Mesodermal cell (in vitro differentiated cells): Measurements from ENCODE around the gene ADCK1.
"Not testable (repeated sequence)": the region's sequence is repeated elsewhere in the genome, so short reads cannot be mapped to it uniquely, and the experiment has no call there.

ENCODE experiments used
- H3K27ac ChIP-seq: 2 replicates; pipeline ENCODE4 v1.7.0; 2013; ENCODE audit warnings: mild to moderate bottlenecking, low read depth, low read length, moderate library complexity; ENCODE audit not compliant: severe bottlenecking
- H3K36me3 ChIP-seq: 2 replicates; pipeline ENCODE4 v1.7.1; 2013; ENCODE audit warnings: mild to moderate bottlenecking, low read length, moderate library complexity; ENCODE audit not compliant: control insufficient read depth, insufficient read depth
- H3K4me1 ChIP-seq: one replicate; pipeline ENCODE4 v1.7.1; 2013; ENCODE audit warnings: mild to moderate bottlenecking, low read length; ENCODE audit not compliant: insufficient read depth, control insufficient read depth, poor library complexity, severe bottlenecking
- H3K4me3 ChIP-seq: 2 replicates; pipeline ENCODE4 v1.7.0; 2013; ENCODE audit warnings: low read length, control low read depth, mild to moderate bottlenecking; ENCODE audit not compliant: insufficient read depth, poor library complexity, severe bottlenecking; ENCODE audit errors: extremely low read depth
- H3K9me3 ChIP-seq: 2 replicates; pipeline ENCODE4 v1.7.1; 2013; ENCODE audit warnings: mild to moderate bottlenecking, low read length, moderate library complexity; ENCODE audit not compliant: control insufficient read depth
- WGBS, 2 experiments: methylation state at CpG; one replicate each; pipeline ENCODE4 v1.1.5; 2013; ENCODE audit warnings: missing lambda C conversion rate in 2 of 2; ENCODE audit not compliant: insufficient coverage in 2 of 2; 5-methylcytosine and 5-hydroxymethylcytosine counted together

ADCK1 gene

GRCh38 chr14:77882098-77882497 is 82.2 kb downstream of the ADCK1 start:
- Histone ChIP-seq H3K4me1 (peaks cover 10% of the 10 kb centered on the region), H3K36me3 (no peaks in the 10 kb centered on the region), H3K27ac (peak overlapping the region; percentile 68), H3K4me3 (no peak overlapping the region), H3K9me3 (no peaks in the 10 kb centered on the region)
- WGBS, 2 experiments = 93 to 100% methylated on average over 4 to 5 of the region's 5 CpGs

- H3K4me3 ChIP-seq = no peak overlapping the region
- no peaks in the 10 kb centered on the region for H3K9me3 ChIP-seq
- H3K4me1 ChIP-seq = peaks cover 10% of the 10 kb centered on the region
- 73 to 93% methylated on average over 2 of the region's 4 CpGs for WGBS, 2 experiments
- H3K27ac ChIP-seq = peak overlapping the region; percentile 84
- no peaks in the 10 kb centered on the region for H3K36me3 ChIP-seq
Measured at GRCh38 chr14:77882636-77883035, 82.7 kb downstream of the ADCK1 start.

GRCh38 chr14:77883131-77883846 is 83.4 kb downstream of the ADCK1 start:
- Histone ChIP-seq H3K27ac (peak overlapping the region; percentile 84), H3K4me3 (no peak overlapping the region), H3K4me1 (peaks cover 10% of the 10 kb centered on the region), H3K36me3 (no peaks in the 10 kb centered on the region), H3K9me3 (no peaks in the 10 kb centered on the region)
- 94 to 95% methylated on average over 3 to 4 of the region's 7 CpGs for WGBS, 2 experiments

- H3K4me1 ChIP-seq = peaks cover 10% of the 10 kb centered on the region
- no peaks in the 10 kb centered on the region for H3K9me3 ChIP-seq
- H3K36me3 ChIP-seq = no peaks in the 10 kb centered on the region
- H3K4me3 ChIP-seq = no peak overlapping the region
- H3K27ac ChIP-seq = no peak overlapping the region
- WGBS, 2 experiments = 100% methylated on average over 1 of the region's 2 CpGs; no CpG with 5 or more reads in 1 of the 2 experiments
Measured at GRCh38 chr14:77883847-77884238, 83.9 kb downstream of the ADCK1 start.

GRCh38 chr14:77885367-77885766 is 85.5 kb downstream of the ADCK1 start:
- no peak overlapping the region for H3K4me3 ChIP-seq
- H3K27ac ChIP-seq = no peak overlapping the region
- 87 to 98% methylated on average over 3 of the region's 3 CpGs for WGBS, 2 experiments
- peaks cover 10% of the 10 kb centered on the region for H3K4me1 ChIP-seq
- H3K36me3 ChIP-seq = no peaks in the 10 kb centered on the region
- H3K9me3 ChIP-seq = no peaks in the 10 kb centered on the region

GRCh38 chr14:77886010-77886409 is 86.1 kb downstream of the ADCK1 start:
- 89 to 100% methylated on average over 2 to 3 of the region's 3 CpGs for WGBS, 2 experiments
- H3K4me1 ChIP-seq = peaks cover 10% of the 10 kb centered on the region
- H3K36me3 ChIP-seq = no peaks in the 10 kb centered on the region
- no peaks in the 10 kb centered on the region for H3K9me3 ChIP-seq
- no peak overlapping the region for H3K27ac ChIP-seq
- H3K4me3 ChIP-seq = no peak overlapping the region

- not testable (repeated sequence) for H3K4me3 ChIP-seq
- 81 to 100% methylated on average over 1 to 2 of the region's 3 CpGs for WGBS, 2 experiments
Measured at GRCh38 chr14:77888903-77889302, 89.0 kb downstream of the ADCK1 start.

GRCh38 chr14:77889971-77890442 is 90.1 kb downstream of the ADCK1 start:
- no peak overlapping the region for H3K4me3 ChIP-seq
- no peaks in the 10 kb centered on the region for H3K9me3 ChIP-seq
- no peaks in the 10 kb centered on the region for H3K36me3 ChIP-seq
- no peaks in the 10 kb centered on the region for H3K4me1 ChIP-seq
- no peak overlapping the region for H3K27ac ChIP-seq
- WGBS, 2 experiments = 81 to 90% methylated on average over 2 to 3 of the region's 3 CpGs

More at GRCh38 chr14:77888903-77889302, 89.0 kb downstream of the ADCK1 start:
- not testable (repeated sequence) for H3K4me1 ChIP-seq, H3K36me3 ChIP-seq, H3K9me3 ChIP-seq, H3K27ac ChIP-seq

- Histone ChIP-seq H3K4me1 (no peaks in the 10 kb centered on the region), H3K9me3 (no peaks in the 10 kb centered on the region), H3K4me3 (no peak overlapping the region), H3K27ac (no peak overlapping the region), H3K36me3 (no peaks in the 10 kb centered on the region)
- 89 to 100% methylated on average over 4 of the region's 4 CpGs for WGBS, 2 experiments
Measured at GRCh38 chr14:77890873-77891272, 91.0 kb downstream of the ADCK1 start.

- no peaks in the 10 kb centered on the region for H3K36me3 ChIP-seq
- no peaks in the 10 kb centered on the region for H3K9me3 ChIP-seq
- WGBS, 2 experiments = 96% methylated on average over 4 of the region's 4 CpGs; no CpG with 5 or more reads in 1 of the 2 experiments
- H3K4me1 ChIP-seq = no peaks in the 10 kb centered on the region
- no peak overlapping the region for H3K4me3 ChIP-seq
- no peak overlapping the region for H3K27ac ChIP-seq
Measured at GRCh38 chr14:77892381-77892871, 92.5 kb downstream of the ADCK1 start.

- H3K4me1 ChIP-seq = no peaks in the 10 kb centered on the region
- 94 to 95% methylated on average over 5 of the region's 5 CpGs for WGBS, 2 experiments
- H3K4me3 ChIP-seq = no peak overlapping the region
- no peaks in the 10 kb centered on the region for H3K9me3 ChIP-seq
- H3K27ac ChIP-seq = no peak overlapping the region
- H3K36me3 ChIP-seq = no peaks in the 10 kb centered on the region
Measured at GRCh38 chr14:77892890-77893484, 93.1 kb downstream of the ADCK1 start.
